Posterior vena cava (tissue), 2 donors: ENCODE data around the gene DCDC2B. TPM values are rescaled to one million over a fixed set of nuclear protein-coding genes. Genes with fewer than 3 reads are reported as not detected.
A peak's percentile ranks its signal among the peaks of the same experiment; 100 is the strongest.

ENCODE experiments used
- DNase-seq: peaks from one replicate; pipeline ENCODE4 v3.0.0-alpha.2; 2020; ENCODE audit warnings: low spot score
- intact Hi-C, 2 donors: fragments of 100-400 bp; cut with DNase I; formaldehyde crosslinking; loops; one replicate each; pipeline versions ENCODE4 v1.14.1 to v1.14.2; 2022 to 2023
- total RNA-seq, 2 donors: library from RNA; stranded (reverse); fragmentation: NEBNext Ultra II Directional; extraction: Animal tissue kit (Norgen Biotek cat#: 25700); gene quantifications; one replicate each; pipeline ENCODE4 v1.2.1, GENCODE V29; 2021
- donor health status: DM: yes; HTN: yes; CAD: no.
- donor health status: DM: yes; HTN: yes; CAD: no.

Gene DCDC2B
- total RNA-seq, 2 donors from 2014 or later, result not detected

- DNase-seq, result peak; percentile 56
- intact Hi-C loops, result no loop called here
These were observed 13.9 kb upstream of the DCDC2B start for GRCh38 chr1:32194984-32195383.

- DNase-seq, result peak; percentile 50
- intact Hi-C loops, result no loop called here
These were observed 13.4 kb upstream of the DCDC2B start for GRCh38 chr1:32195531-32195930.

- intact Hi-C loops, result no loop called here
These were observed 12.7 kb upstream of the DCDC2B start for GRCh38 chr1:32195972-32196823.

GRCh38 chr1:32197074-32197473 is 11.8 kb upstream of the DCDC2B start:
- intact Hi-C loops, result no loop called here
- DNase-seq, result no peak

More at GRCh38 chr1:32195972-32196823, 12.7 kb upstream of the DCDC2B start:
- DNase-seq, result peak; percentile 55

- intact Hi-C loops, result no loop called here
- DNase-seq, result no peak
These were observed 11.1 kb upstream of the DCDC2B start for GRCh38 chr1:32197837-32198236.

GRCh38 chr1:32198237-32199042 is 10.4 kb upstream of the DCDC2B start:
- DNase-seq, result no peak
- intact Hi-C loops, result no loop called here

GRCh38 chr1:32199043-32199716 is 9.7 kb upstream of the DCDC2B start:
- intact Hi-C loops, result no loop called here
- no peak for DNase-seq

GRCh38 chr1:32199717-32200072 is 9.2 kb upstream of the DCDC2B start:
- DNase-seq, result peak; percentile 87
- intact Hi-C loops, result no loop called here

- intact Hi-C loops, result no loop called here
- DNase-seq, result peak; percentile 94
These were observed 8.5 kb upstream of the DCDC2B start, which contains the start of gene CCDC28B for GRCh38 chr1:32200226-32201010. Gene CCDC28B, plus strand, starts transcription at chr1:32200595. Its CDS starts 1,341 bp downstream, at chr1:32201936.

- intact Hi-C loops, result no loop called here
- DNase-seq, result peak; percentile 90
These were observed 7.7 kb upstream of the DCDC2B start for GRCh38 chr1:32201011-32201855.

GRCh38 chr1:32204943-32205361 is 3.9 kb upstream of the DCDC2B start:
- no peak for DNase-seq
- intact Hi-C loops, result loop anchor here in 1 of 2 donors (5.0 kb wide), 1 partner anchor 1402 kb away; no protein-coding TSS in a partner anchor

- intact Hi-C loops, result loop anchor here in 1 of 2 donors (5.0 kb wide), 1 partner anchor 1402 kb away; no protein-coding TSS in a partner anchor
- DNase-seq, result peak; percentile 96
These were observed 3.2 kb upstream of the DCDC2B start, which contains the start of gene IQCC for GRCh38 chr1:32205401-32206370. Gene IQCC, plus strand, starts transcription at chr1:32205671. Its CDS starts 11 bp downstream, at chr1:32205682.

- no peak for DNase-seq
- intact Hi-C loops, result loop anchor here in 1 of 2 donors (5.0 kb wide), 1 partner anchor 1399 kb away; no protein-coding TSS in a partner anchor
These were observed 420 bp upstream of the DCDC2B start for GRCh38 chr1:32208469-32208868.

GRCh38 chr1:32215629-32216480 is 7.0 kb downstream of the DCDC2B start:
- intact Hi-C loops, result no loop called here
- DNase-seq, result no peak

- no peak for DNase-seq
- intact Hi-C loops, result no loop called here
These were observed 7.7 kb downstream of the DCDC2B start for GRCh38 chr1:32216566-32216965.

GRCh38 chr1:32219022-32219421 is 10.1 kb downstream of the DCDC2B start:
- DNase-seq, result no peak
- intact Hi-C loops, result no loop called here
